ENCODE data around the gene KRTAP9-3.
"Not testable (repeated sequence)": the region's sequence is repeated elsewhere in the genome, so short reads cannot be mapped to it uniquely, and the experiment has no call there.

KRTAP9-3 gene

GRCh38 chr17:41199421-41200078 is 32.7 kb upstream of the KRTAP9-3 start:
- no peak for DNase-seq (ENCODE audit: low read depth, low spot score)
- no peak for TF ChIP-seq ZNF274 (IDR thresholded peaks at IDR 0.05; ENCODE audit: low read depth, low read length)
- no peak for TF ChIP-seq YY1 (IDR thresholded peaks at IDR 0.05; ENCODE audit: insufficient read depth, insufficient read length)
- no peak for TF ChIP-seq SUZ12 (IDR thresholded peaks at IDR 0.05; ENCODE audit: extremely low read depth, insufficient read depth, insufficient read length)

GRCh38 chr17:41211845-41212466 is 20.3 kb upstream of the KRTAP9-3 start:
- no peaks in the 10 kb centered on the region for H3K36me3 ChIP-seq (ENCODE audit: insufficient read depth, insufficient read length, low read length)
- H3K9me3 ChIP-seq (ENCODE audit: insufficient read depth, low read length): peaks cover 12% of the 10 kb centered on the region
- no peak overlapping the region for H3K4me3 ChIP-seq (ENCODE audit: insufficient read length, low read depth)
- no peaks in the 10 kb centered on the region for H3K4me1 ChIP-seq (ENCODE audit: insufficient read depth, insufficient read length)
- H3K27me3 ChIP-seq (ENCODE audit: insufficient read depth, insufficient read length): no peaks in the 10 kb centered on the region
- DNase-seq (ENCODE audit: low read depth, low spot score): no peak
- TF ChIP-seq YY1 (IDR thresholded peaks at IDR 0.05; ENCODE audit: insufficient read depth, insufficient read length) (no peak), SUZ12 (IDR thresholded peaks at IDR 0.05; ENCODE audit: extremely low read depth, insufficient read depth, insufficient read length) (no peak), ZNF274 (IDR thresholded peaks at IDR 0.05; ENCODE audit: low read depth, low read length) (no peak)
- H3K9ac ChIP-seq (ENCODE audit: insufficient read length, low read depth): no peak overlapping the region

More at GRCh38 chr17:41199421-41200078, 32.7 kb upstream of the KRTAP9-3 start:
- H3K4me1 ChIP-seq (ENCODE audit: insufficient read depth, insufficient read length): no peaks in the 10 kb centered on the region
- H3K36me3 ChIP-seq (ENCODE audit: insufficient read depth, insufficient read length, low read length): no peaks in the 10 kb centered on the region
- H3K27me3 ChIP-seq (ENCODE audit: insufficient read depth, insufficient read length): no peaks in the 10 kb centered on the region
- H3K9ac ChIP-seq (ENCODE audit: insufficient read length, low read depth): no peak overlapping the region
- H3K4me3 ChIP-seq (ENCODE audit: insufficient read length, low read depth): no peak overlapping the region
- peaks cover 3% of the 10 kb centered on the region; the same call in 1 of the 2 replicates for H3K9me3 ChIP-seq (ENCODE audit: insufficient read depth, low read length)

GRCh38 chr17:41212524-41213169 is 19.6 kb upstream of the KRTAP9-3 start:
- TF ChIP-seq SUZ12 (IDR thresholded peaks at IDR 0.05; ENCODE audit: extremely low read depth, insufficient read depth, insufficient read length): no peak
- TF ChIP-seq YY1 (IDR thresholded peaks at IDR 0.05; ENCODE audit: insufficient read depth, insufficient read length): no peak
- no peak for TF ChIP-seq ZNF274 (IDR thresholded peaks at IDR 0.05; ENCODE audit: low read depth, low read length)
- Histone ChIP-seq H3K9ac (ENCODE audit: insufficient read length, low read depth) (no peak overlapping the region), H3K4me3 (ENCODE audit: insufficient read length, low read depth) (no peak overlapping the region), H3K27me3 (ENCODE audit: insufficient read depth, insufficient read length) (no peaks in the 10 kb centered on the region), H3K4me1 (ENCODE audit: insufficient read depth, insufficient read length) (no peaks in the 10 kb centered on the region), H3K9me3 (ENCODE audit: insufficient read depth, low read length) (peaks cover 6% of the 10 kb centered on the region; the same call in 1 of the 2 replicates), H3K36me3 (ENCODE audit: insufficient read depth, insufficient read length, low read length) (no peaks in the 10 kb centered on the region)
- no peak for DNase-seq (ENCODE audit: low read depth, low spot score)

- Histone ChIP-seq H3K4me3 (ENCODE audit: insufficient read length, low read depth) (no peak overlapping the region), H3K9ac (ENCODE audit: insufficient read length, low read depth) (no peak overlapping the region), H3K36me3 (ENCODE audit: insufficient read depth, insufficient read length, low read length) (no peaks in the 10 kb centered on the region), H3K27me3 (ENCODE audit: insufficient read depth, insufficient read length) (no peaks in the 10 kb centered on the region), H3K9me3 (ENCODE audit: insufficient read depth, low read length) (no peaks in the 10 kb centered on the region), H3K4me1 (ENCODE audit: insufficient read depth, insufficient read length) (no peaks in the 10 kb centered on the region)
- TF ChIP-seq YY1 (IDR thresholded peaks at IDR 0.05; ENCODE audit: insufficient read depth, insufficient read length) (no peak), ZNF274 (IDR thresholded peaks at IDR 0.05; ENCODE audit: low read depth, low read length) (no peak), SUZ12 (IDR thresholded peaks at IDR 0.05; ENCODE audit: extremely low read depth, insufficient read depth, insufficient read length) (no peak)
- DNase-seq (ENCODE audit: low read depth, low spot score): no peak
Observed at GRCh38 chr17:41215681-41216080, 16.6 kb upstream of the KRTAP9-3 start.

GRCh38 chr17:41223821-41224220 is 8.4 kb upstream of the KRTAP9-3 start:
- H3K9me3 ChIP-seq (ENCODE audit: insufficient read depth, low read length): no peaks in the 10 kb centered on the region
- H3K4me1 ChIP-seq (ENCODE audit: insufficient read depth, insufficient read length): no peaks in the 10 kb centered on the region
- no peaks in the 10 kb centered on the region for H3K36me3 ChIP-seq (ENCODE audit: insufficient read depth, insufficient read length, low read length)
- TF ChIP-seq SUZ12 (IDR thresholded peaks at IDR 0.05; ENCODE audit: extremely low read depth, insufficient read depth, insufficient read length) (no peak), ZNF274 (IDR thresholded peaks at IDR 0.05; ENCODE audit: low read depth, low read length) (no peak), YY1 (IDR thresholded peaks at IDR 0.05; ENCODE audit: insufficient read depth, insufficient read length) (no peak)
- no peak overlapping the region for H3K9ac ChIP-seq (ENCODE audit: insufficient read length, low read depth)
- H3K4me3 ChIP-seq (ENCODE audit: insufficient read length, low read depth): no peak overlapping the region
- no peak for DNase-seq (ENCODE audit: low read depth, low spot score)
- no peaks in the 10 kb centered on the region for H3K27me3 ChIP-seq (ENCODE audit: insufficient read depth, insufficient read length)

- no peaks in the 10 kb centered on the region for H3K27me3 ChIP-seq (ENCODE audit: insufficient read depth, insufficient read length)
- no peak for DNase-seq (ENCODE audit: low read depth, low spot score)
- no peaks in the 10 kb centered on the region for H3K9me3 ChIP-seq (ENCODE audit: insufficient read depth, low read length)
- no peaks in the 10 kb centered on the region for H3K4me1 ChIP-seq (ENCODE audit: insufficient read depth, insufficient read length)
- no peak for TF ChIP-seq ZNF274 (IDR thresholded peaks at IDR 0.05; ENCODE audit: low read depth, low read length)
- no peak for TF ChIP-seq YY1 (IDR thresholded peaks at IDR 0.05; ENCODE audit: insufficient read depth, insufficient read length)
- no peak for TF ChIP-seq SUZ12 (IDR thresholded peaks at IDR 0.05; ENCODE audit: extremely low read depth, insufficient read depth, insufficient read length)
- no peak overlapping the region for H3K4me3 ChIP-seq (ENCODE audit: insufficient read length, low read depth)
- H3K36me3 ChIP-seq (ENCODE audit: insufficient read depth, insufficient read length, low read length): no peaks in the 10 kb centered on the region
- no peak overlapping the region for H3K9ac ChIP-seq (ENCODE audit: insufficient read length, low read depth)
Observed at GRCh38 chr17:41226051-41226450, 6.2 kb upstream of the KRTAP9-3 start.

GRCh38 chr17:41226598-41227095 is 5.6 kb upstream of the KRTAP9-3 start, which contains the start of gene KRTAP9-2:
Gene KRTAP9-2, plus strand, starts transcription at chr17:41226648. Its CDS starts 7 bp downstream, at chr17:41226655.
- H3K27me3 ChIP-seq (ENCODE audit: insufficient read depth, insufficient read length); DNase-seq (ENCODE audit: low read depth, low spot score); H3K4me1 ChIP-seq (ENCODE audit: insufficient read depth, insufficient read length): not testable (repeated sequence)

More at GRCh38 chr17:41226598-41227095, 5.6 kb upstream of the KRTAP9-3 start, which contains the start of gene KRTAP9-2:
- not testable (repeated sequence) for H3K4me3 ChIP-seq (ENCODE audit: insufficient read length, low read depth); H3K9me3 ChIP-seq (ENCODE audit: insufficient read depth, low read length); H3K36me3 ChIP-seq (ENCODE audit: insufficient read depth, insufficient read length, low read length); H3K9ac ChIP-seq (ENCODE audit: insufficient read length, low read depth)

Data from NT2/D1 (cell line).